ENCODE measurements around the gene PLEKHG7.

The PLEKHG7 gene

GRCh38 chr12:92740411-92740810, 37.6 kb downstream of the PLEKHG7 start:
- no peak for TF ChIP-seq REST (IDR thresholded peaks at IDR 0.05; ENCODE audit: insufficient read depth in 1 of 2, low read depth in 2 of 2, low read length in 2 of 2)
- TF ChIP-seq SIN3A (IDR thresholded peaks at IDR 0.05; ENCODE audit: borderline replicate concordance, insufficient read depth, low read length) = no peak
- no peak for TF ChIP-seq POLR2AphosphoS5 (IDR thresholded peaks at IDR 0.05; ENCODE audit: low read depth, low read length)
- TF ChIP-seq FOXP2 (optimal IDR thresholded peaks at IDR 0.05; ENCODE audit: borderline replicate concordance, extremely low read depth, extremely low read length, insufficient read depth) = no peak
- no peak for TF ChIP-seq TAF1 (IDR thresholded peaks at IDR 0.05; ENCODE audit: borderline replicate concordance, insufficient read depth, low read length)

- TF ChIP-seq FOXP2 (optimal IDR thresholded peaks at IDR 0.05; ENCODE audit: borderline replicate concordance, extremely low read depth, extremely low read length, insufficient read depth) = no peak
- no peak for TF ChIP-seq SIN3A (IDR thresholded peaks at IDR 0.05; ENCODE audit: borderline replicate concordance, insufficient read depth, low read length)
- TF ChIP-seq TAF1 (IDR thresholded peaks at IDR 0.05; ENCODE audit: borderline replicate concordance, insufficient read depth, low read length) = no peak
- TF ChIP-seq REST (IDR thresholded peaks at IDR 0.05; ENCODE audit: insufficient read depth in 1 of 2, low read depth in 2 of 2, low read length in 2 of 2) = no peak
- no peak for TF ChIP-seq POLR2AphosphoS5 (IDR thresholded peaks at IDR 0.05; ENCODE audit: low read depth, low read length)
Observed at GRCh38 chr12:92743026-92743425, 40.2 kb downstream of the PLEKHG7 start.

- no peak for TF ChIP-seq SIN3A (IDR thresholded peaks at IDR 0.05; ENCODE audit: borderline replicate concordance, insufficient read depth, low read length)
Observed at GRCh38 chr12:92745856-92746550, 43.2 kb downstream of the PLEKHG7 start.

- TF ChIP-seq SIN3A (IDR thresholded peaks at IDR 0.05; ENCODE audit: borderline replicate concordance, insufficient read depth, low read length) (no peak), POLR2AphosphoS5 (IDR thresholded peaks at IDR 0.05; ENCODE audit: low read depth, low read length) (no peak), TAF1 (IDR thresholded peaks at IDR 0.05; ENCODE audit: borderline replicate concordance, insufficient read depth, low read length) (no peak), FOXP2 (optimal IDR thresholded peaks at IDR 0.05; ENCODE audit: borderline replicate concordance, extremely low read depth, extremely low read length, insufficient read depth) (no peak), REST (IDR thresholded peaks at IDR 0.05; ENCODE audit: insufficient read depth in 1 of 2, low read depth in 2 of 2, low read length in 2 of 2) (no peak)
Observed at GRCh38 chr12:92747151-92747550, 44.4 kb downstream of the PLEKHG7 start.

GRCh38 chr12:92753976-92754885, 51.4 kb downstream of the PLEKHG7 start:
- TF ChIP-seq POLR2AphosphoS5 (IDR thresholded peaks at IDR 0.05; ENCODE audit: low read depth, low read length) = no peak
